Body of pancreas (tissue), 4 donors: ENCODE results near the gene MARS1.

Source experiments
- CTCF ChIP-seq, 7 experiments: fragments of 450-650 bp in 4 of 7; fragments of 200-600 bp in 3 of 7; sonication (generic) in 3 of 7; IDR thresholded peaks; one replicate each; pipeline ENCODE4 v1.5.1; 2016 to 2019; ENCODE audit warnings: antibody characterized with exemption in 7 of 7
- POLR2A ChIP-seq, 3 donors: fragments of 450-650 bp; IDR thresholded peaks; one replicate each; pipeline ENCODE4 v1.6.1; 2016; ENCODE audit warnings: antibody characterized with exemption in 3 of 3, mild to moderate bottlenecking in 2 of 3

GRCh38 chr12:57470286-57470969 is 17.4 kb upstream of the MARS1 start:
- no peak for TF ChIP-seq POLR2A (IDR thresholded peaks at IDR 0.05)
- TF ChIP-seq CTCF (IDR thresholded peaks at IDR 0.05), result no peak
